ENCODE measurements around the gene TRIM69. TPM values are rescaled to one million over a fixed set of nuclear protein-coding genes. Genes with fewer than 3 reads are reported as not detected.

Gene TRIM69
- total RNA-seq, 1 donor from 2014 or later, result 22.8 TPM

- Mint-ChIP-seq H3K27me3 (ENCODE audit: unreplicated experiment) (no peaks in the 10 kb centered on the region), H3K4me3 (ENCODE audit: unreplicated experiment) (no peak overlapping the region), H3K4me1 (ENCODE audit: low read depth, unreplicated experiment) (no peaks in the 10 kb centered on the region), H3K27ac (ENCODE audit: unreplicated experiment) (no peak overlapping the region), H3K36me3 (ENCODE audit: unreplicated experiment) (no peaks in the 10 kb centered on the region), H3K9me3 (ENCODE audit: unreplicated experiment) (no peaks in the 10 kb centered on the region)
- no peak for TF ChIP-seq CTCF (IDR thresholded peaks at IDR 0.05; ENCODE audit: partially characterized antibody, unreplicated experiment)
- DNase-seq, result no peak
These were observed 72.2 kb downstream of the TRIM69 start for GRCh38 chr15:44808557-44808956.

DNA sequence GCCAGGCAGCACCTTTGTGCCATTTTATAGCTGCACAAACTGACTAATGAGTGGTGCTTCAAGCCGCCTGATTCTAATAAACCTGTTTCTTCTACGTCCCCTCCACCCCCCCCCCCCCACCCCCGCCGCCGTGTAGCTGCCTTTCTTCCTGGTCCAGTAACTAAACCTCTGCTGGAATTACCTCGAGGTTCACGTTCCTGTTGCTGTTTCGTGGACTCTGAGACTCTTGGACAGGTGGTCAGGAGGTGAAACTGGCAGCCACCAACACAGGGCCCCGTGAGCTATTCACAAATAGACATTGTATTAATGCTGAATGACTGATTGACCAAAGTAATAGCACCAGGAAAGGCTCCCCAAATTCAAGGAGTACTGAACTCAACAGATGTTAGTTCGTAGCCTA is 73.9 kb downstream of the TRIM69 start:
- Mint-ChIP-seq H3K27me3 (ENCODE audit: unreplicated experiment) (no peaks in the 10 kb centered on the region), H3K36me3 (ENCODE audit: unreplicated experiment) (no peaks in the 10 kb centered on the region), H3K9me3 (ENCODE audit: unreplicated experiment) (no peaks in the 10 kb centered on the region), H3K27ac (ENCODE audit: unreplicated experiment) (no peak overlapping the region), H3K4me3 (ENCODE audit: unreplicated experiment) (no peak overlapping the region), H3K4me1 (ENCODE audit: low read depth, unreplicated experiment) (no peaks in the 10 kb centered on the region)
- DNase-seq, result no peak
- no peak for TF ChIP-seq CTCF (IDR thresholded peaks at IDR 0.05; ENCODE audit: partially characterized antibody, unreplicated experiment)

DNA sequence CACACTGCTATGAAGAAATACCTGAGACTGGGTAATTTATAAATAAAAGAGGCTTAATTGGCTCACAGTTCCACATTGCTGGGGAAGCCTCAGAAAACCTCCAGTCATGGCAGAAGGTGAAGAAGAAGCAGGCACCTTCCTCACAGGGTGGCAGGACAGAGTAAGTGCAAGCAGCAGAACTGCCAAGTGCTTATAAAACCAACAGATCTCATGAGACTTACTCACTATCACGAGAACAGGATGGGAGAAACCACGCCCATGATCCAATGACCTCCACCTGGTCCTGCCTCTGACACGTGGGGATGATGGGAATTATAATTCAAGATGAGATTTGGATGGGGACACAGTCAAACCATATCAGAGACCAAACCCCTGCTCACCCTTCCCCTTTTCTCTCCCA is 75.0 kb downstream of the TRIM69 start:
- H3K9me3 Mint-ChIP-seq (ENCODE audit: unreplicated experiment), result no peaks in the 10 kb centered on the region
- H3K27me3 Mint-ChIP-seq (ENCODE audit: unreplicated experiment), result no peaks in the 10 kb centered on the region
- no peak for TF ChIP-seq CTCF (IDR thresholded peaks at IDR 0.05; ENCODE audit: partially characterized antibody, unreplicated experiment)
- no peak overlapping the region for H3K27ac Mint-ChIP-seq (ENCODE audit: unreplicated experiment)
- DNase-seq, result no peak
- no peaks in the 10 kb centered on the region for H3K36me3 Mint-ChIP-seq (ENCODE audit: unreplicated experiment)
- no peak overlapping the region for H3K4me3 Mint-ChIP-seq (ENCODE audit: unreplicated experiment)
- no peaks in the 10 kb centered on the region for H3K4me1 Mint-ChIP-seq (ENCODE audit: low read depth, unreplicated experiment)

- TF ChIP-seq CTCF (IDR thresholded peaks at IDR 0.05; ENCODE audit: partially characterized antibody, unreplicated experiment), result no peak
- H3K27ac Mint-ChIP-seq (ENCODE audit: unreplicated experiment), result no peak overlapping the region
- no peaks in the 10 kb centered on the region for H3K4me1 Mint-ChIP-seq (ENCODE audit: low read depth, unreplicated experiment)
- no peak overlapping the region for H3K4me3 Mint-ChIP-seq (ENCODE audit: unreplicated experiment)
- DNase-seq, result no peak
- H3K9me3 Mint-ChIP-seq (ENCODE audit: unreplicated experiment), result no peaks in the 10 kb centered on the region
- H3K36me3 Mint-ChIP-seq (ENCODE audit: unreplicated experiment), result no peaks in the 10 kb centered on the region
- H3K27me3 Mint-ChIP-seq (ENCODE audit: unreplicated experiment), result no peaks in the 10 kb centered on the region
These were observed 75.7 kb downstream of the TRIM69 start for GRCh38 chr15:44812029-44812517.

DNA sequence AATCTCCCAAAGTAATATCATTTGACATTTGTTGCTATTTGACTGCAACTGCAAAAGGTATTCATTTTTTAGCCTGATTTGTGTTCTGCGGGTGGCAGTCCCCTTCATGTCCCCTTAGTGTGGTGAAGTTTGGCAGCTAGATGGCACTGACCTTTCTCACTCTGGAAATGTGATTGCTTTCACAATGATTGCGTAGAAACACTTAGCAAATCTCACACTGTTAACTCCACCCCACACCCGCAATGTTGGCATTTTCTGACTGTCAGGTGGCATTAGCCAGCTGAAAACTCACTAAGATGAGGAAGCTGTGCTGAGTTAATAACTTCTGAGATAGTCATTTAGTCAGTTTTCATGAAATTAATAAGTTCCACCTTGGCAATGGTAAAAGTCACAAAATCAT is 76.9 kb downstream of the TRIM69 start:
- Mint-ChIP-seq H3K27me3 (ENCODE audit: unreplicated experiment) (no peaks in the 10 kb centered on the region), H3K4me1 (ENCODE audit: low read depth, unreplicated experiment) (no peaks in the 10 kb centered on the region), H3K27ac (ENCODE audit: unreplicated experiment) (no peak overlapping the region), H3K36me3 (ENCODE audit: unreplicated experiment) (no peaks in the 10 kb centered on the region), H3K4me3 (ENCODE audit: unreplicated experiment) (no peak overlapping the region), H3K9me3 (ENCODE audit: unreplicated experiment) (no peaks in the 10 kb centered on the region)
- TF ChIP-seq CTCF (IDR thresholded peaks at IDR 0.05; ENCODE audit: partially characterized antibody, unreplicated experiment), result no peak
- no peak for DNase-seq

Other genes starting within 250 kb of the TRIM69 start
- gene EIF3J, start 199.4 kb upstream of the TRIM69 start, total RNA-seq (ENCODE audit: unreplicated experiment), result 59.5 TPM
- gene SPG11, start 72.9 kb upstream of the TRIM69 start, total RNA-seq (ENCODE audit: unreplicated experiment), result 59.2 TPM
- gene PATL2, start 25.2 kb upstream of the TRIM69 start, total RNA-seq (ENCODE audit: unreplicated experiment), result not detected
- 21.5 TPM for gene B2M, start 25.0 kb upstream of the TRIM69 start, total RNA-seq (ENCODE audit: unreplicated experiment)
- gene TERB2, start 220.2 kb downstream of the TRIM69 start, total RNA-seq (ENCODE audit: unreplicated experiment), result not detected

Data from glutamatergic neuron (in vitro differentiated cells).